Lung (tissue), 12 donors: ENCODE results near the gene DNAJB4. TPM values are rescaled to one million over a fixed set of nuclear protein-coding genes. Genes with fewer than 3 reads are reported as not detected.

ENCODE experiments used
- ATAC-seq: fragments of 200-7000 bp; cut with Tn5 transposase; one replicate; pipeline ENCODE4 v1.9.1; 2020; ENCODE audit warnings: moderate number of reproducible peaks; ENCODE audit not compliant: insufficient read depth, low FRiP score
- DNase-seq, 3 donors: peaks; one replicate each; pipeline ENCODE4 v3.0.0-alpha.2; 2013 to 2017
- H3K27ac ChIP-seq, 2 donors: one replicate each; pipeline ENCODE4 v1.5.1; 2013; ENCODE audit warnings: mild to moderate bottlenecking in 2 of 2, moderate library complexity in 2 of 2, control low read depth in 1 of 2, inconsistent platforms in 1 of 2, low read depth in 1 of 2, low read length in 1 of 2
- H3K27me3 ChIP-seq, 3 donors: one replicate each; pipeline ENCODE4 v1.5.1; 2013; ENCODE audit warnings: low read length in 2 of 3; ENCODE audit not compliant: control insufficient read depth in 3 of 3, insufficient read depth in 3 of 3
- H3K36me3 ChIP-seq, 4 donors: one replicate each; pipeline ENCODE4 v1.5.1; 2013; ENCODE audit warnings: low read length in 4 of 4, mild to moderate bottlenecking in 1 of 4, moderate library complexity in 1 of 4; ENCODE audit not compliant: control insufficient read depth in 4 of 4, insufficient read depth in 4 of 4
- H3K4me1 ChIP-seq, 5 donors: one replicate each; pipeline ENCODE4 v1.5.1; 2013; ENCODE audit warnings: low read length in 5 of 5, mild to moderate bottlenecking in 2 of 5, moderate library complexity in 1 of 5; ENCODE audit not compliant: control insufficient read depth in 5 of 5, insufficient read depth in 5 of 5
- H3K4me3 ChIP-seq: one replicate; pipeline ENCODE4 v1.5.1; 2013; ENCODE audit warnings: mild to moderate bottlenecking, control low read depth, moderate library complexity
- H3K9ac ChIP-seq, 2 donors: one replicate each; pipeline ENCODE4 v1.5.1; 2013; ENCODE audit warnings: low read length in 2 of 2, control low read depth in 1 of 2; ENCODE audit not compliant: insufficient read depth in 1 of 2
- H3K9me3 ChIP-seq, 4 donors: one replicate each; pipeline ENCODE4 v1.5.1; 2013; ENCODE audit warnings: low read length in 3 of 4, mild to moderate bottlenecking in 1 of 4, moderate library complexity in 1 of 4; ENCODE audit not compliant: control insufficient read depth in 4 of 4, insufficient read depth in 3 of 4
- WGBS, 2 donors: extraction: QIAGEN DNeasy Blood & Tissue Kit; methylation state at CpG; one replicate each; pipeline ENCODE4 v1.1.7; 2013; 5-methylcytosine and 5-hydroxymethylcytosine counted together
- polyA plus RNA-seq, 2 donors: library from polyadenylated mRNA; stranded (reverse); fragments of 200-250 nt; gene quantifications; one replicate each; pipeline ENCODE4 v1.2.1, GENCODE V29; 2013
- total RNA-seq, 2 donors: library from RNA; depleted of rRNA in 1 of 2; stranded (reverse); fragments of >200 nt in 1 of 2; gene quantifications; one replicate each; pipeline ENCODE4 v1.2.1, GENCODE V29; 2014 to 2021
- TF ChIP-seq, protein P1 (sequence below): IDR thresholded peaks from 2 replicates; pipeline ENCODE4 v1.5.1; 2012; ENCODE audit warnings: mild to moderate bottlenecking; ENCODE audit errors: control extremely low read depth, extremely low read depth
- donor health status: control.
- donor health status: control.
- donor health status: Bipolar disorder and iron deficiency.
- donor health status: healthy.
- donor health status: DM: yes; HTN: yes; CAD: no.

The DNAJB4 gene
- total and polyA plus RNA-seq, 4 donors: 8.3 to 88.7 (median 21.1) TPM

GRCh38 chr1:77958391-77958790 is 46.3 kb upstream of the DNAJB4 start:
- Histone ChIP-seq H3K27me3 (no peaks in the 10 kb centered on the region), H3K27ac (no peak overlapping the region), H3K9me3 (no peaks in the 10 kb centered on the region), H3K36me3 (peaks cover 30 to 78% (median 63%) of the 10 kb centered on the region in 4 donors), H3K4me3 (no peak overlapping the region), H3K9ac (no peak overlapping the region), H3K4me1 (peaks cover 0 to 2% (median 0%) of the 10 kb centered on the region in 5 donors)
- DNase-seq (no peak), ATAC-seq (no peak)
- TF ChIP-seq, protein P1, sequence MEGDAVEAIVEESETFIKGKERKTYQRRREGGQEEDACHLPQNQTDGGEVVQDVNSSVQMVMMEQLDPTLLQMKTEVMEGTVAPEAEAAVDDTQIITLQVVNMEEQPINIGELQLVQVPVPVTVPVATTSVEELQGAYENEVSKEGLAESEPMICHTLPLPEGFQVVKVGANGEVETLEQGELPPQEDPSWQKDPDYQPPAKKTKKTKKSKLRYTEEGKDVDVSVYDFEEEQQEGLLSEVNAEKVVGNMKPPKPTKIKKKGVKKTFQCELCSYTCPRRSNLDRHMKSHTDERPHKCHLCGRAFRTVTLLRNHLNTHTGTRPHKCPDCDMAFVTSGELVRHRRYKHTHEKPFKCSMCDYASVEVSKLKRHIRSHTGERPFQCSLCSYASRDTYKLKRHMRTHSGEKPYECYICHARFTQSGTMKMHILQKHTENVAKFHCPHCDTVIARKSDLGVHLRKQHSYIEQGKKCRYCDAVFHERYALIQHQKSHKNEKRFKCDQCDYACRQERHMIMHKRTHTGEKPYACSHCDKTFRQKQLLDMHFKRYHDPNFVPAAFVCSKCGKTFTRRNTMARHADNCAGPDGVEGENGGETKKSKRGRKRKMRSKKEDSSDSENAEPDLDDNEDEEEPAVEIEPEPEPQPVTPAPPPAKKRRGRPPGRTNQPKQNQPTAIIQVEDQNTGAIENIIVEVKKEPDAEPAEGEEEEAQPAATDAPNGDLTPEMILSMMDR: no peak

- no peak overlapping the region for H3K4me3 ChIP-seq
- peaks cover 0 to 2% (median 0%) of the 10 kb centered on the region in 5 donors for H3K4me1 ChIP-seq
- H3K27me3 ChIP-seq: no peaks in the 10 kb centered on the region
- no peaks in the 10 kb centered on the region for H3K9me3 ChIP-seq
- DNase-seq (no peak), ATAC-seq (no peak)
- H3K27ac ChIP-seq: no peak overlapping the region
- 94 to 99% methylated on average over 2 of the region's 2 CpGs for WGBS, 2 donors
- TF ChIP-seq, protein P1: no peak
- H3K9ac ChIP-seq: no peak overlapping the region
- peaks cover 29 to 83% (median 65%) of the 10 kb centered on the region in 4 donors for H3K36me3 ChIP-seq
Observed at GRCh38 chr1:77958850-77959249, 45.9 kb upstream of the DNAJB4 start.

DNA sequence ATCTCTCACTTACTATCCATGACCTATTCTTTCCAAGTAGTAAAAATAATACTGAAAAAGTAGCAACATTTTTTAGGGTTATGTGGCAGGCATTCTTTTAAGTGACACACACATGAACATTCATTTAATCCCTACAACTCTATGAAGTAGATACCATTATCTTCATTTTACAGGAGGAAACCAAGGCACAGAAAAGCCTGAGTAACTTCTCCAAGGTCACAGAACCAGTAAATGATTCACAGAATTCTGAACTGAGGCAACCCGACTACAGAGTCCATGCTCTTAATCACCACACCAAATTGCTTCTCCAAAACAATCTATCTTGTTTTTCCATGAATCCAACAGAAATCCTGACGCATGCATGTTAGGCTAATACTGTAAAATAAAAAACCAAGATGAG is 43.3 kb upstream of the DNAJB4 start:
- Histone ChIP-seq H3K9ac (no peak overlapping the region), H3K4me3 (no peak overlapping the region), H3K27me3 (no peaks in the 10 kb centered on the region), H3K9me3 (no peaks in the 10 kb centered on the region), H3K36me3 (peaks cover 28 to 81% (median 64%) of the 10 kb centered on the region in 4 donors), H3K4me1 (peaks cover 0 to 2% (median 0%) of the 10 kb centered on the region in 5 donors), H3K27ac (no peak overlapping the region)
- no peak for DNase-seq
- TF ChIP-seq, protein P1: no peak
- ATAC-seq: no peak
- WGBS, 2 donors: 92 to 97% methylated on average over 2 of the region's 2 CpGs

- no peak for DNase-seq
- Histone ChIP-seq H3K9ac (no peak overlapping the region), H3K27me3 (no peaks in the 10 kb centered on the region), H3K4me1 (peaks cover 0 to 7% (median 0%) of the 10 kb centered on the region in 5 donors), H3K9me3 (no peaks in the 10 kb centered on the region), H3K36me3 (peaks cover 10 to 77% (median 45%) of the 10 kb centered on the region in 4 donors), H3K27ac (no peak overlapping the region), H3K4me3 (no peak overlapping the region)
- no peak for ATAC-seq
- WGBS, 2 donors: 79 to 87% methylated on average over 3 of the region's 3 CpGs
- TF ChIP-seq, protein P1: no peak
Observed at GRCh38 chr1:77966291-77966690, 38.4 kb upstream of the DNAJB4 start.
